Fibroblast of lung (primary cell): ENCODE measurements around the gene MYO1A. TPM values are rescaled to one million over a fixed set of nuclear protein-coding genes. Genes with fewer than 3 reads are reported as not detected.
"Not testable (repeated sequence)": the region's sequence is repeated elsewhere in the genome, so short reads cannot be mapped to it uniquely, and the experiment has no call there.

Experiments
- DNase-seq, 2 donors: peaks; one replicate each; pipeline versions ENCODE4 v3.0.0 to v3.0.0-alpha.2; 2010; ENCODE audit warnings: low read depth in 2 of 2
- H2AFZ ChIP-seq: 2 replicates; pipeline ENCODE4 v1.5.1; 2012; ENCODE audit warnings: low read length, control low read depth, inconsistent platforms
- H3K27ac ChIP-seq: 2 replicates; pipeline ENCODE4 v1.5.1; 2011; ENCODE audit warnings: low read length, control low read depth; ENCODE audit not compliant: insufficient read depth
- H3K27me3 ChIP-seq: 2 replicates; pipeline ENCODE4 v1.5.1; 2011; ENCODE audit warnings: mild to moderate bottlenecking, low read length; ENCODE audit not compliant: control insufficient read depth, insufficient read depth
- H3K36me3 ChIP-seq: 2 replicates; pipeline ENCODE4 v1.5.1; 2011; ENCODE audit warnings: low read length; ENCODE audit not compliant: control insufficient read depth, insufficient read depth
- H3K4me1 ChIP-seq: 2 replicates; pipeline ENCODE4 v1.5.1; 2011; ENCODE audit warnings: low read length; ENCODE audit not compliant: control insufficient read depth, insufficient read depth; ENCODE audit errors: extremely low read depth
- H3K4me2 ChIP-seq: 2 replicates; pipeline ENCODE4 v1.5.1; 2011; ENCODE audit warnings: low read length, control low read depth; ENCODE audit not compliant: insufficient read depth; ENCODE audit errors: extremely low read depth
- H3K4me3 ChIP-seq, 4 experiments: fragments of 200-600 bp in 1 of 4; sonication (generic) in 1 of 4; replicated peaks in 1 of 4; 2 replicates each; pipeline ENCODE4 v1.5.1; 2011 to 2016; ENCODE audit warnings: low read length in 4 of 4, low read depth in 3 of 4, mild to moderate bottlenecking in 3 of 4, control low read depth in 2 of 4, inconsistent platforms in 1 of 4, mixed read lengths in 1 of 4; ENCODE audit not compliant: insufficient read depth in 1 of 4; ENCODE audit errors: control extremely low read depth in 1 of 4
- H3K79me2 ChIP-seq: 2 replicates; pipeline ENCODE4 v1.5.1; 2012; ENCODE audit warnings: mild to moderate bottlenecking, low read length, inconsistent platforms; ENCODE audit not compliant: control insufficient read depth, insufficient read depth
- H3K9ac ChIP-seq: 2 replicates; pipeline ENCODE4 v1.5.1; 2011; ENCODE audit warnings: mild to moderate bottlenecking, low read length, control low read depth; ENCODE audit not compliant: insufficient read depth
- H3K9me3 ChIP-seq: 2 replicates; pipeline ENCODE4 v1.5.1; 2012; ENCODE audit warnings: low read depth, low read length; ENCODE audit not compliant: control insufficient read depth, insufficient read depth
- H4K20me1 ChIP-seq: 2 replicates; pipeline ENCODE4 v1.5.1; 2011; ENCODE audit warnings: low read length; ENCODE audit not compliant: control insufficient read depth, insufficient read depth; ENCODE audit errors: extremely low read depth
- CTCF ChIP-seq, 2 donors: IDR thresholded peaks in 1 of 2; conservative IDR thresholded peaks in 1 of 2; 1 replicate in 1 of 2; 2 replicates in 1 of 2; pipeline ENCODE4 v1.5.1; 2011 to 2012; ENCODE audit warnings: low read length in 2 of 2, control low read depth in 1 of 2, inconsistent platforms in 1 of 2, low read depth in 1 of 2, mild to moderate bottlenecking in 1 of 2
- EZH2 ChIP-seq: IDR thresholded peaks from 2 replicates; pipeline ENCODE4 v1.5.1; 2012; ENCODE audit warnings: low read length, control low read depth, mild to moderate bottlenecking; ENCODE audit errors: missing control alignments
- polyA plus RNA-seq, 2 donors: library from polyadenylated mRNA; depleted of rRNA in 1 of 2; stranded (reverse) in 1 of 2; unstranded in 1 of 2; fragments of >200 nt; gene quantifications; 2 replicates each; pipeline ENCODE4 v1.2.1, GENCODE V29; 2011 to 2012; ENCODE audit warnings: missing spikeins in 1 of 2
- total RNA-seq: library from RNA; depleted of rRNA; stranded (reverse); fragments of >200 nt; gene quantifications from 2 replicates; pipeline ENCODE4 v1.2.1, GENCODE V29; 2014

Gene MYO1A
- total and polyA plus RNA-seq, 2 donors (not counting 1 experiment from before 2014, with no cell fraction given) = 0.01 to 0.17 TPM

GRCh38 chr12:57018906-57019305, 31.0 kb downstream of the MYO1A start:
- H3K36me3 ChIP-seq = no peaks in the 10 kb centered on the region
- H3K79me2 ChIP-seq = no peaks in the 10 kb centered on the region
- H3K9ac ChIP-seq = no peak overlapping the region
- H3K9me3 ChIP-seq = no peaks in the 10 kb centered on the region
- H3K4me2 ChIP-seq = no peak overlapping the region
- H4K20me1 ChIP-seq = no peaks in the 10 kb centered on the region
- H3K27ac ChIP-seq = no peak overlapping the region
- TF ChIP-seq CTCF (conservative IDR thresholded peaks at IDR 0.05 in 1 of 2, IDR thresholded peaks at IDR 0.05 in 1 of 2; ENCODE audit: low read depth in 1 of 2, low read length in 2 of 2) = no peak
- no peak for TF ChIP-seq EZH2
- H2AFZ ChIP-seq = no peak overlapping the region
- no peak for DNase-seq
- peaks cover 21% of the 10 kb centered on the region for H3K27me3 ChIP-seq
- no peaks in the 10 kb centered on the region for H3K4me1 ChIP-seq
- H3K4me3 ChIP-seq = no peak overlapping the region

- DNase-seq, H3K4me2 ChIP-seq, H4K20me1 ChIP-seq, H3K36me3 ChIP-seq, H3K9me3 ChIP-seq, H3K9ac ChIP-seq, H3K4me1 ChIP-seq, H3K4me3 ChIP-seq, H3K79me2 ChIP-seq, H3K27ac ChIP-seq, H2AFZ ChIP-seq: not testable (repeated sequence)
- H3K27me3 ChIP-seq = peaks cover 27% of the 10 kb centered on the region
Measured at GRCh38 chr12:57018353-57018752, 31.6 kb downstream of the MYO1A start.

- no peak within 1 kb of the TSS for H3K4me3 ChIP-seq
- H3K4me1 ChIP-seq = no peaks in the 10 kb centered on the region
- no peak within 1 kb of the TSS for H2AFZ ChIP-seq
- no peak within 1 kb of the TSS for H3K9ac ChIP-seq
- no peaks in the 10 kb centered on the region for H3K79me2 ChIP-seq
- H3K9me3 ChIP-seq = no peaks in the 10 kb centered on the region
- no peak within 1 kb of the TSS for H3K27ac ChIP-seq
- H4K20me1 ChIP-seq = no peaks in the 10 kb centered on the region
- no peak within 1 kb of the TSS for H3K4me2 ChIP-seq
- H3K36me3 ChIP-seq = no peaks in the 10 kb centered on the region
- TF ChIP-seq EZH2 (no peak), CTCF (conservative IDR thresholded peaks at IDR 0.05 in 1 of 2, IDR thresholded peaks at IDR 0.05 in 1 of 2; ENCODE audit: low read depth in 1 of 2, low read length in 2 of 2) (no peak)
- no peak for DNase-seq
- H3K27me3 ChIP-seq = peaks cover 40% of the 10 kb centered on the region
Measured at GRCh38 chr12:57016348-57016747, 33.6 kb downstream of the MYO1A start, which contains the start of gene TAC3. TAC3 (minus strand) TSS chr12:57016529; CDS start chr12:57015797, 732 bp downstream.
